Measurements from ENCODE around the gene SCRN2.

SCRN2 gene

GRCh38 chr17:47844814-47845715, 4.0 kb upstream of the SCRN2 start:
- TF ChIP-seq ZFX (IDR thresholded peaks at IDR 0.05; ENCODE audit: borderline replicate concordance) = no peak
- TF ChIP-seq CTCF (IDR thresholded peaks at IDR 0.05) = peak; percentile 27
- H3K27ac ChIP-seq = no peak overlapping the region

DNA sequence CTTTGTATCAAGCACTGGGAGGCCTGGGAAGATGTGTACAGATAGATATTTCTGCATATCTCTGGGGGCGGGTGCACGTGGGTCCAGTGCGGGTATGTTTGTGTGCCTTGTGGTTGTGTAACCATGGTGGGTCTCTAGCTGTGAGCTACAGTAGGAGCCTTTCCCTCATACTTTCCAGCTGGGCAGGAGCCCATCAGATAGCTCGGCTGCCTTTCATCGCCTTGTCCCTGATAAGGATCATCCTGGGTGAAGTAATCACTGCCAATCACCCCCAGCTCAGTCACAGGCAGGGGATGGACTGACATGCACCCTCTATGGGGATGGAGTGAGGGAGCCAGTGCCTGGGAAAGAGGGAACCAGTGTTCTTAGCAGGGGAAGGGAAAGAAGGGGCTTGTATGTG, 3.2 kb upstream of the SCRN2 start:
- TF ChIP-seq CTCF (IDR thresholded peaks at IDR 0.05) = no peak
- TF ChIP-seq ZFX (IDR thresholded peaks at IDR 0.05; ENCODE audit: borderline replicate concordance) = no peak
- no peak overlapping the region for H3K27ac ChIP-seq

DNA sequence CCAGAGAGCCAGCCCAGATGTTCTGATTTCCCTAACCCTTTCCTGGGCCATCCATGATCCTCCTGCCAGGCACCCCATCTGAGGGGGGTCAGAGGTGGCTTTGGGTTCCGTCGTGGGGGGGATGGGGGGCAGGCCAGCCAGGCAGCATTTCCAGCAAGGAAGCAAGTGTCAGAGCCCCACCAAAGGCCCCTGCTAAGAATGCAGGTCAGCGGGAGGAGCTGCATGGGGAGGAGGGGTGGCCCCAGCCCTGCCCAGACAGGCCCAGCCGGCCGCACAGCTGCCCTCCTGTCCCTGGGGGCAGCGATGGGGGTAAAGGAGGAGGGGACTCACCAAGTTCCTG, 2.3 kb upstream of the SCRN2 start:
- no peak for TF ChIP-seq ZFX (IDR thresholded peaks at IDR 0.05; ENCODE audit: borderline replicate concordance)
- TF ChIP-seq CTCF (IDR thresholded peaks at IDR 0.05) = peak; percentile 42
- no peak overlapping the region for H3K27ac ChIP-seq

GRCh38 chr17:47841488-47842291, 617 bp upstream of the SCRN2 start:
- no peak overlapping the region for H3K27ac ChIP-seq
- TF ChIP-seq ZFX (IDR thresholded peaks at IDR 0.05; ENCODE audit: borderline replicate concordance) (no peak), CTCF (IDR thresholded peaks at IDR 0.05) (peak; percentile 58)

GRCh38 chr17:47840001-47840741, 902 bp downstream of the SCRN2 start:
- H3K27ac ChIP-seq = no peak overlapping the region; the same call in 1 of the 2 replicates
- TF ChIP-seq ZFX (IDR thresholded peaks at IDR 0.05; ENCODE audit: borderline replicate concordance) (no peak), CTCF (IDR thresholded peaks at IDR 0.05) (no peak)

DNA sequence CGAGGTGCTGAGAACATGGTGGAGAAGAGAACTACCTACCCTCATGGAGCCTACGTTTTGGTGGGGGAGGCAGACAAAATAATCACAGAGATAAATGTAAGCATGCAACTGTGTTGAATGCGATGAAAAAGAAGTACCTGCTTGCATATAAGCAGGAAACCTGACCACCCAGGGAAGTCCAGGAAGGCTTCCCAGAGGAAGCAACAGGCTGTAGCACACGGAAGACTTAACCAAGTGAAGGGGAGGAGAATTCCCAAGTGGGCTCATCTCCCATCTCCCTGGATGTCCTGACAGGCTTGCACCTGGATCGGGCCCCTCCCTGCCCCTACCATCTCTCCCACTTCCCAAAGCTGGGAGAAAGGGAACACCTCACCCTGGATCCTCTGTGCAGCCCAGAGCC, 2.0 kb downstream of the SCRN2 start:
- TF ChIP-seq CTCF (IDR thresholded peaks at IDR 0.05) = no peak
- no peak for TF ChIP-seq ZFX (IDR thresholded peaks at IDR 0.05; ENCODE audit: borderline replicate concordance)
- H3K27ac ChIP-seq = no peak overlapping the region

All from 22Rv1 (cell line).